Adipose tissue (tissue), 3 donors: ENCODE data around the gene SOCS3. TPM values are rescaled to one million over a fixed set of nuclear protein-coding genes. Genes with fewer than 3 reads are reported as not detected.

Source experiments
- H3K27ac ChIP-seq: one replicate; pipeline ENCODE4 v1.5.1; 2013; ENCODE audit warnings: low read depth, low read length
- WGBS, 3 donors: extraction: QIAGEN DNeasy Blood & Tissue Kit; methylation state at CpG; one replicate each; pipeline ENCODE4 v1.1.7; 2013; 5-methylcytosine and 5-hydroxymethylcytosine counted together
- polyA plus RNA-seq, 3 donors: library from polyadenylated mRNA; stranded (reverse); fragments of 200-250 nt; gene quantifications; one replicate each; pipeline ENCODE4 v1.2.3, GENCODE V29; 2013
- donor health status: healthy with polysubstance abuse.
- donor health status: Bipolar disorder and iron deficiency.
- donor health status: healthy.

Gene SOCS3
- polyA plus RNA-seq, 3 donors = 33.1 to 1,268 (median 796) TPM

DNA sequence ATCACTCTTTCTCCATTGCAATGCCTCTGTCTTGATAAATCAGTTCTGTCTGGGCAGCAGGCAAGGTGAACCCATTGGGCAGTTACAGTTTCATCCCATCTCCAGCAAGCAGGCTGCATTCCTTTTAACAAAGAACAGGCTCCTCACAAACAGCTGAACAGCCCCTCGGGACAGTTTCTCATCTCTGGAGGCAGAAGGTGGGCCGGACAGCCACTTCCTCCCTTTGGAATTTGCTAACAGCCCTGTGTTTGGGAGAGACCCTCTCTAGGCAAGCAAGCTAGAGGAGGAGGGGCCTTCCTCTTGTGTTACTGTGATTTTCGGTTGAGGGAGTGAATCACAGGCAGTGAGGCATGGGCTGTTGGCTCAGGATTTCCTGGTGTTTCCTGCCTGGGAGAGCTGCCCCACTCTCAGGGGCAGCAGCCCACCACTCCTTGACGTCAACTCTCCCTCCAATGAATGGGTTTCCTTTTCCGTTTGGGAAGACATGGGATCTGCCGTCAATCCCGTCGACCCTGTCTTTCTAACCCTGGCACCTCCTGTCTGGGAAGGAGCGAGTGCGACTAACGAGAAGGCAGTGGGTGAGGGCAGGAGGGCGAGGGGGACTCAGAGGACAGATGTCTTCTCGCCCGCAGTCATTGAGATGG lies 14.9 kb upstream of the SOCS3 start:
- H3K27ac ChIP-seq = peak overlapping the region; percentile 35
- 51 to 66% (median 66%) methylated on average over 14 of the region's 14 CpGs for WGBS, 3 donors

DNA sequence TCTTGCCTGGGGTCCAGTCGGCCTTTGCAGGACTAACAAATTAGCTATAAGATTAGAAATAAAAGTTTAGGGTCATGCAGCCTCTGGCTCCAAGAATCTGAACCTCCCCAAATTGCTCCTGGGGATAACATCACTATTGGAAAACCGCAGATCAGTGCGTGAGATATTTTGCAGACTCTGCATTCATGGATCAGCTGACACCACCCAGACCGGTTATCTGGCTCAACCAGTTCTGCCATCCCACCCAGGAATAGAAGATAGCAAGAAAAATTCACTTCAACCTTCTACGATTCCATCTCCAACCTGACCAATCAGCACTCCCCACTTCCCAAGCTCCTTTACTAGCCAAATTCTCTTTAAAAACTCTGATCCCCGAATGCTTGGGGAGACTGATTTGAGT lies 14.3 kb upstream of the SOCS3 start:
- no peak overlapping the region for H3K27ac ChIP-seq
- 58 to 62% (median 59%) methylated on average over 6 of the region's 6 CpGs for WGBS, 3 donors

DNA sequence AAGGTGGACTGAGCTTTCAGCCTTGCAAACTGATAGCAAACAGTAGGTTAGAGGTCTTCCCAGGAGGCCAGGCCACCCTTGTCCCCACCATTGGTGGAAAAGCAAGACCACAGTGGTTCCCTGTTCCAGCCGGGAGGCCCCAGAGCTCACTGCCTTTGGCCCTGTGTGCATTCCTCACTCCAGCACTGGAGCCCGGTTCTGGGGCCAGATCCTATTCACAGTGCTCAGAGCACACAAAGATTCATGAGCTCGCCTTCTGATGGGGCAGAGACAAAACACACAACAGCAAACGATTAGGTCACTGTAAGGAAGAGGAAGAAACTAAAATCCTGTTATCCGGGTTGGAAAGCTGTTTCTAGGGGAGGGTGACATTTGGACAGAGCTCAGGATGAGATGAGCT lies 13.0 kb upstream of the SOCS3 start:
- H3K27ac ChIP-seq = no peak overlapping the region
- 58 to 68% (median 63%) methylated on average over 5 of the region's 5 CpGs for WGBS, 3 donors

DNA sequence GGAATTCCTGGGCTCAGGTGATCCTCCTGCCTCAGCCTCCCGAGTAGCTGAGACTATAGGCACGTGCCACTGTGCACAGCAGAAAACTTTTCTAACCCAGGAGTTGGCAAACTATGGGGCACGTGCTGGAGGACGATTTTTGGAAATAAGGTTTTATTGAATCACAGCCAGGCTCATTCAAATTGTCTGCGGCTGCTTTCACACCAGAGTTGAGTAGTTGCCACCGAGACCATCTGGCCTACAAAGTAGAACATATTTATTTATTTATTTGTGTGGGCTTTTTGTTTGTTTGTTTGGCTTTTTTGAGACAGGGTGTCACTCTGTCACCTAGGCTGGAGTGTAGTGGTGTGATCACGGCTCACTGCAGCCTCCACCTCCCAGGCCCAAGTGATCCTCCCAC lies 11.2 kb upstream of the SOCS3 start:
- WGBS, 3 donors = 80 to 95% (median 89%) methylated on average over 7 of the region's 7 CpGs
- no peak overlapping the region for H3K27ac ChIP-seq

DNA sequence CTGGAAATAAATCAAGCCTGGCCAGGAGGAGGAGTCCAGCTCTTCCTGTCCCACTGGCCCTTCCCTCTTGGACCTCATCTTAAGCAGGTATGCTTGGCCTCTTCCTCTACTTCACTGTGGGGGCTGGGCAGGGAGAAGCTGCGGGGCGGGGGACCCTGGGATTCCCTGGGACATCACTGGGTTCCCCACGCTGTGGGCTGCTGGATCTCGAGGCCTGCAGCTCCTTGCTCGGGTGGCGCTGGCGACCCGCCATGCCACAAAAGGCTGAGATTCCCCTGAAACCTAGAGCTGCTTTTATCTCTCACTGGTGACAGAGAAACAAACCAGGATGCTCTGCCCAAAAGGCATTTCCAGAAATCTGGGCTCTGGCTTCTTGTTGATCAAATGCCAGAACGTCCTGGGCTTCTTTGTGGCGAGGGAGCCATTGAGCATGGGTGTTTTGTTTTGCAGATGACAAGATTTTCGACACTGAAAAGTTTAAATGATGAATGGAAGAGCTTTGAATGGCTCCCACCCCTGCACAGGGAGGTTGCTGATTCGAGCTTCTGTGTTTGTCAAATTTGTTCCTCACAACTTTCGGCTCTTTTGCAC lies 10.0 kb upstream of the SOCS3 start:
- no peak overlapping the region for H3K27ac ChIP-seq
- 61 to 78% (median 73%) methylated on average over 13 of the region's 13 CpGs for WGBS, 3 donors

DNA sequence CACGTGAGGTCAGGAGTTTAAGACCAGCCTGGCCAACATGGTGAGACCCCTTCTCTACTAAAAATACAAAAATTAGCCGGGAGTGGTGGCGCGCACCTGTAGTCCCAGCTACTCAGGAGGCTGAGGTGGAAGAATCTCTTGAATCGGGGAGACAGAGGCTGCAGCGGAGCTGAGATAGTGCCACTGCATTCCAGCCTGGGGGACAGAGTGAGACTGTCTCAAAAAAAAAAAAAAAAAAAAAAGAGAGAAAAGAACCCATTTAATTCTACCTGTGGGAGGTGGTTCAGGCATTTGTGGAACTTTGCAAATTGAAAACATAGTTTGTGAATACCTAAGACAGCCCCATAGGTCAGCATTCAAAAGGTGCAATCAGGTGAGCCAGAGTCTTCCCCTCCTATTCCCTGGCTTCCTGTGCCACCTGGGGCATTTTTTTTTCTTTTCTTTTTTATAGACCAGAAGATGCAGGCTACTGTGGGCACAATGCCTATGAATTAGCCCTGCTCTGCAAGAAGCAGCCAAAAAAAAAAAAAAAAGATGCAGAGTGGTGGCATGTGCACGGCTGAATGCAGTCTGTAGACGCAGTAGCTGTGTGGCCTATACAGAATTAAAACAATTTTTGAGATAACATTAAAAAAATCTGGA lies 9.1 kb upstream of the SOCS3 start:
- WGBS, 3 donors = 90 to 96% (median 96%) methylated on average over 8 of the region's 8 CpGs
- H3K27ac ChIP-seq = no peak overlapping the region

DNA sequence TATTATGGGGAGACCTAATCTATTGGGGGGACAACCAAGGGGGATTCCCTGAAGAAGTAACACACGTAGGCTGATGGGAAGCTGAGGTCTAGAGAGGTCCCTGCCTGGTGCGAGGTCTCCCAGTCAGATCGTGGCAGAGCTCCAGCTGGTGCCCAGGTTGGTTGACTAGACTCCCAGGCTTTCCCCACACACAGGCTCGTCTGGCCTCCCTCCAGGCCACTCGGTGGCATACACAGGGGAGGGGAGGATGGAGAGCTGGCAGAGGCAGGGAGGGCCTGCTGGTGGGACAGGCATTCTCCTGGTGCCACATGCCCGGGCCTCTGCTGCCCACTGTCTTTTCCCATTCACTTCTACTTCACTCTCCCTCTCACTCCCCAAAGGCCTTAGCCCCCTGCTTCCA lies 8.5 kb upstream of the SOCS3 start:
- H3K27ac ChIP-seq = no peak overlapping the region
- 60 to 83% (median 77%) methylated on average over 4 to 6 of the region's 6 CpGs for WGBS, 3 donors

DNA sequence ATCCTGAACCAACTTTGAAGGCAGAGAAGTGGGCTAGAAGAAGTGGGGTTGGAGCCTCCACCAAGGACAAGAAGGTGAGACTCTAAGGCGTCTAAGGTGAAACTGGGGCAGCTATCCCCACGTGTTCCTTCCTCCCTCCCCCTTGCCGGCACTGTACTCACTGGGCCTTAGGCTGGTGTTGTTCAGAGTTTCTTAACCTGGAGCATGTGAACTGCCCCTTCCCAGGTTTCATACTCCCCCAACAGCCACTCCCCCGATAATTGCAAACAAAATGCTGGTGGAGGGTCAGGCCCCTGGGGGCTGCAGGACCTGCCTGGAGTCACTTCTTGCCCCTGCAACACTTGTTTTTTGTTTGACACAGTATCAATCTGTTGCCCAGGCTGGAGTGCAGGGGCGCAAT lies 7.3 kb upstream of the SOCS3 start:
- WGBS, 3 donors = 70 to 92% (median 92%) methylated on average over 5 of the region's 5 CpGs
- H3K27ac ChIP-seq = no peak overlapping the region

DNA sequence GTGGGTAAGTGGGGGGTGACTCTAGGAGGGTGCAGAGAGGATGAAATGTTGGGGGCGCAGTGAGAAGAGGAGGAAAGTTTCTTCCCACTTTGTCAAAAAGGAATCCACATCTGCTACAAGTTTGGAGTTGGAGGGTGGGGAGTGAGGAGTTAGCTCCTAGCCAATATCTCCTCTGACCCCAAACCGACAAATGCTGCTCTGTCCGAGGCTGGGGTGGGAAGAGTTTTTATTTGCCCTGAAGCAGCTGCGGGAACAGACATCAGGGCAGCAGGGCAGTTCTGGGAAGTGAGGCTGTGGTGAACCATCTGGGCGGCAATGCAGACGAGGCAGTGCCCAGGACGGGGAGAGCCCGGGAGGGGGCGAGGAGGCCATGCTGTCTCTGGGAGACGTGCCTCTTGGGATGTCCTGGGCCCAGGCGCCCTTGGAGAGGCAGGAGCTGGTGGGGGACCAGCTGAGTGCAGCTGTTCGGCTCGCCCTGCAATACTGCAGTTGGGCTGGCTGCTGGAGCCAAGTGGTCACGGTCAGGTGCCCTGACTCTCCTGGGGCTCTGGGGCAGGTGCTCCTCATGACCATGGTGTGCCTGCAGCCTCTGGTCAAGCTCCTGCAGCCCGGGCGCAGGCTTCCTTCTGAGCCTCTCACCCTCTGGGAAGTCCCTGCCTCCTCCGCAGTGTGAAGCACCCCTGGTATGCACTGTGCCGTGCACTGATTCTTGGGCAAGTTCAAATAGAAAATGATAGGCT lies 6.4 kb upstream of the SOCS3 start:
- WGBS, 3 donors = 57 to 74% (median 74%) methylated on average over 18 of the region's 18 CpGs
- H3K27ac ChIP-seq = no peak overlapping the region

DNA sequence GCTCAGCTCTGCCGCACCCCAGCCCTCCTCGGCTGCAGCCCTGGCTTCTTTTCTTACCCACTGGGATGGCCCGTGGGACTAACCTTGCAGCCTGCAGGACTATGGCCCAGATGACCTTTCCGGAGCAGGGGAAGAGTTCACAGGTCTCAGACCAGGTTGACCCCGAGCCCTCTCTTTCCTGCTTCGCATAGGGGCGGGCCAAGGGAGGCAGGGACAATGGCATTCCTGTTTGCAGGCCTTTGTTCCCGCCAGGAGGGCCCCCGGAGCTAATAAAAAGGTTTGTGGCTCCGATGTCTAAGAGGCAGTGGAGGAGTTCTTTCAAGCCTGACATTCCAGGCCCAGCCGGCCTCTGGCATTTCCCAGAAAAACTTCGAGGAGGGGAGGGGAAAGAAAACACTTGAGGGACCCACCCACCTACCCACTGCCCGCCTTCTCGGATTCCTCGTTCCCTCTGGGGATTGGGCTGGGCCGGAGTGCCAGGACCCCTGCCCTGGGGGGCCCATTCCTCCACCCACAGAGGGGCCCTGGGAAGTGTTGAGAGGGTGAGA lies 5.8 kb upstream of the SOCS3 start:
- 44 to 65% (median 57%) methylated on average over 12 to 16 of the region's 16 CpGs for WGBS, 3 donors

DNA sequence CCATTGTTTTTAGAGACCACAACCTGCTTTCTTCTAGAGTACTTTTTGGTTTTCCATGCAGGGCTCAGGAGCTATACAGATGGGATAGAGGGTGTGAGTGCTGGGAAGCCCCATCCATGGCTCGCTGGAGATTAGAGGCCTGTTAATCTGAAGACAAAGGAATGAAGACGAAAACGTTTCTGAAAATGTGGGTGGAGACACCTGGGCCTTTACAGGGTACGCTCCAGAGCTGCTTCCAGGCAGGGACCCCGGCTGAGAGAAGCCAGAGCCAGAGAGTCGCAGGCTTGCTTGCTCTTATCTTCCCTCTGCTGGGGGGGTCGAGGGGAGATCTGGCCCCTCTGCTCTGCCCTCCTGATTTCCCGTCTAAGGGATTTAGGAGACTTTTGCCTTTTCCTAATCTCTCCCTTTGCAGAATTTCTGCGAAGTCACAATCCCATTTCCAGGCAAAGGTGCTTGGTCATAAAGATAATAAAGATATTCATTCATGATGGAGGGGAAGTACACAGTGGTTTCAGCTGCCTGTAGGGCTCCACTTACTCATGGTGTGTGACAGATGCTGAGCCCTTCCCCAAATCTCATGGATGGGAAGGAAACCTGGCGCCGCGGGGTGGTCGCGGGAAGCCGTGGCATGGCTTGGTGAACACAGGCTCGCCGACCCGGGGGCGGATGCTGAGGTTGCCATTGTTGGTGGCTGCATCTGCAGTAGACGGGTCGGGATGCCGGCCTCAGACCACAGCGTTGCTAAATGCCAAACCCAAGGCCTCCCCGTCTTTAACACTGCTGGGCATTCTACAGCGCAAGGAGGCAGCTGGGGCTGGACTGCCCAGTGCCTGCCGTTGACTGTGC lies 4.8 kb upstream of the SOCS3 start:
- 59 to 73% (median 60%) methylated on average over 26 of the region's 26 CpGs for WGBS, 3 donors
- H3K27ac ChIP-seq = no peak overlapping the region

More for the DNA sequence above, 5.8 kb upstream of the SOCS3 start:
- no peak overlapping the region for H3K27ac ChIP-seq

DNA sequence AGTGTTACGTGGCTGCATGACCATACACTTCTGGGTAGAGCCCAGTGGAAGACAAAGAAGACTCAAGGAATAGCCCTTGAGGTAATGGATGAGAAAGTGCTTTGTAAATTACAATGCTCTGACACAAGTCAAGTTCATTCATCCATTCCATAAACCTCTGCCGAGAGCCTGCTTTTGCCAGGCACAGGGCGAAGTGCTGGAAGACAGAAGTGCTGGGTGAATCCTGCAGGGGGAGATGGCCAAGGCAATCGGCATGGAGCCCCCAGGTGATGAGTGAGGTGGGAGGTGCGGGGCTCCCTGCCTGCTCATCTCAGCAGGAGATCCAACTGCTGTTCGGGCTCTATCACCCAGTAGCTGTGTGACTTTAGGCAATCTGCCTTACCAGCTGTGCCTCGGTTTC lies 2.8 kb upstream of the SOCS3 start:
- H3K27ac ChIP-seq = no peak overlapping the region
- WGBS, 3 donors = 68 to 90% (median 88%) methylated on average over 7 of the region's 7 CpGs

DNA sequence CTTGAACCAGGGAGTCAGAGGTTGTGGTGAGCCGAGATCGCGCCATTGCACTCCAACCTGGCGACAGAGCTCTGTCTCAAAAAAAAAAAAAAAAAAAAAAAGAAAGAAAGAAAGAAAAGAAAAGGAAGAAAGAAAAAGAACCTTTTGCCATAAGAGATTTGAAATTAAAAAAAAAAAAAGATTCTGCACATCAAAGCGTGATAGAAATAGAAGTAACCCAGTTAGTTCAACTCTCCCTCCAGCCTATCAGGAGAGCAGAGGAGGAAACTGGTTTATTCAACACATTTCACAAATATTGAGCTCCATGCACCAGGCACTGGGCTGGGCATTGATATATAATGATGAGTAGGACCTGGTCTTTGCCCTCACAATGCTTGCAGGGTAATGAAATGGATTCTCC lies 2.4 kb upstream of the SOCS3 start:
- WGBS, 3 donors = 95 to 99% (median 97%) methylated on average over 5 of the region's 5 CpGs
- H3K27ac ChIP-seq = no peak overlapping the region

DNA sequence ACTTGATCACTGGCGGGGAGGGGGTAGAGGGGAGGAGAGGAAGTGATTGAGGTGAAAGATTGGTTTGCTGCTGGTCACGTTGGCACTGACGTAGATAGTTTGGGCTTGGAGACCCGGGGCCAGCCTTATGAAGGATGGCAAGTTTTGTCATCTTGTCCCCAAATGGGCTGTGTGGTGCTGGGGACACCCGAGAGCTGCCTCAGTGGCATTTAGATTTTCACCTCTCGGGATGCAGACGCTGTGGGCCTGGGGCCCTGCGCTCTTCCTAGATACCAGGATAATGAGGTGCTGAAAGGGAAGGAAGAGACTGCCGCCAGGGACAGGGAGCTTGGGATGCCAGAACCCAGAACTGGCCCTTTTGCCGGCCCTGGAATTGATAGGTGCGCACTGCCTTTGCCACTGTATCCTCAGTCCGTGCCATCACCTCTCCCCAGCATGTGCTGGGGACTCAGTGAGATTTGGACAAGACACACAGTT lies 1.4 kb upstream of the SOCS3 start:
- 54 to 67% (median 66%) methylated on average over 12 of the region's 12 CpGs for WGBS, 3 donors
- H3K27ac ChIP-seq = no peak overlapping the region

DNA sequence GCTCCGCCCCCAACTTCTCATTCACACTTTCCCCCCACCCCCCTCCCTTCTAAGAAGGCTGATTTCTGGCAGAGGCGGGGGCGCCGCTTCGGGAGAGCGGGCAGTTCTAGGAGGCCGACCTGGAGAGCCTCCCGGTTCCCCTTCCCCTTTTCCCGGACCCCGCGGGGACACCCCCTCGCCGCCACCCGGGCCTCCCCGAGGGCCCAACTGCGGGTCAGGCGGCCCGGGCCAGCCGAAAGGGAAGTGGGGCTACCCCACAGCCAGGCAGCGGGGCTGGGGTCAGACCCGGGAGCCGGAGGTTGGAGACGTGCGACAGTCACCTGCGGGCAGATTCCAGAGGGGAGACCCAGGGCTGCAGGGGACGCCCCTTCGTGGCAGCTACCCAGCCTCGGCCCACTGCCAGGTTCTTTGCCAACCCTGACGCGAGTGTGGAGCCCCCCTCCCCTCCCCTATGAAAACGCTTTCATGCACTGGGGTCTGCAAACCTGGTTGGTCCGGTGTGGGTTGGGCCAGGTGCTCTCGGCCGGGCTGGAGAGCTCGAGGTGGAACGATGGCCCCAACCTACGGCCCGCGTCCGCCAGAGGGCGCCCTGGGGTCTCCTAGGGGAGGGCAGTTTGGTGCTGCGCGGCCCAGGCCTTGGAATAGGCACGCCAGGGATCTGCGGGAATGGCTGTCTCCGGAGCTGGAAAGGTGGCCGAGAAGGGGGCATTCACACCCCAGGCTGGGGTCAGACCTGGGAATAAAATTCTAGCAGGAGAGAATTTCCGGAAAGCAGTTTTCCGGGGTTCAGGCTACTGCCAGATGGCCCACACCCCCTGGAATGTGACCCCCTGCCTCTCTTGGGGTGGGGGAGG lies 721 bp upstream of the SOCS3 start:
- 1 to 4% (median 2%) methylated on average over 40 to 49 of the region's 49 CpGs for WGBS, 3 donors
- H3K27ac ChIP-seq = peak overlapping the region; percentile 95

DNA sequence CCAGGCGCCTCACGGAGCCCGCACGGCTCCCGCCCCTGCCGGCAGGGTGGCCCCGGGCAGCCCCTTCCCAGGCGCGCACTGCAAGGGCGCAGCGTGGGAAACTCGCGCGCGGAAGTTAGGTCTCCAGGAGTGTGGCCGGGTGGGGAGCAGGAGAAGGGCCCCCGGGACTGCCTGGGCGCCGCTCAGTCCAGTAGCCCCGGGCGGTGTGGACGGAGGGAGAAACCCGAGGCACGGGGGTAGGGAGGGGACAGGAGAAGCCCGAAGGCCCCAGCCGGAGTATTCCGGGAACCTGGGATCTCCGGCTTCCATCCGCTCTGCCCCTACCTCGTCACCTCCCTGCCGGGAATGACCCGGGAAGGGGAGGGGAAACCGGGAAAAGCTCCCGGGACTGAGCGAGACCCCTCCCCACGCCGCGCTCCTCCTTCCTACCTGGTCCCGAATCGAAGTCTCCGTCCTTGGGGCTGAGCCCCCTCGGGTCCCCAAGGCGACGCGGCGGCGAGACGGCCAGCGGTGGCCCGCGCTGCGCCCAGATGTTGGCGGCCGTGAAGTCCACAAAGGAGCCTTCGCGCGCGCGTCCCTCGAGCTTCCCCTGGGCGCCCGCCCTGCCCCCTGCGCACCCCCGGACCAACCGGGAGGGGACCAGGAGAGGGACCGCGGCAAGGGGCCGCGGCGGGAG lies 418 bp downstream of the SOCS3 start:
- H3K27ac ChIP-seq = peak overlapping the region; percentile 94
- 1 to 2% (median 1%) methylated on average over 57 to 70 of the region's 70 CpGs for WGBS, 3 donors
